Measurements from ENCODE around the gene NCAM1. TPM values are rescaled to one million over a fixed set of nuclear protein-coding genes. Genes with fewer than 3 reads are reported as not detected.

The NCAM1 gene
- total RNA-seq, 1 experiment from 2014 or later: not detected

GRCh38 chr11:113242060-113242459, 280.8 kb downstream of the NCAM1 start:
- intact Hi-C loops (cut with micrococcal nuclease): no loop called here
- BruUV-seq (replicated peaks): no TSS peak
- no peak overlapping the region for H3K27ac ChIP-seq (ENCODE audit: low read length)
- no peak overlapping the region for H3K4me2 ChIP-seq (ENCODE audit: low read length)
- no peaks in the 10 kb centered on the region for H3K36me3 ChIP-seq (ENCODE audit: low read depth, low read length)
- no peak for DNase-seq
- no peaks in the 10 kb centered on the region for H3K79me2 ChIP-seq (ENCODE audit: low read length)
- H3K27me3 ChIP-seq (ENCODE audit: low read length): peaks cover 87% of the 10 kb centered on the region
- H3K4me3 ChIP-seq (ENCODE audit: low read length): no peak overlapping the region
- TF ChIP-seq EZH2phosphoT487 (IDR thresholded peaks at IDR 0.05; ENCODE audit: borderline replicate concordance, low read length): no peak
- no peak for TF ChIP-seq EZH2 (IDR thresholded peaks at IDR 0.05; ENCODE audit: low read length, unreplicated experiment)
- TF ChIP-seq CTCF (conservative IDR thresholded peaks at IDR 0.05; ENCODE audit: low read depth, low read length): no peak
- no peaks in the 10 kb centered on the region for H3K9me3 ChIP-seq (ENCODE audit: low read length)
- H3K4me1 ChIP-seq (ENCODE audit: insufficient read depth, low read length): no peaks in the 10 kb centered on the region
- no peaks in the 10 kb centered on the region for H3K9me2 ChIP-seq (replicated peaks; ENCODE audit: low read length)
- ATAC-seq: no peak
- H3K9ac ChIP-seq (ENCODE audit: low read length): no peak overlapping the region
- ChIA-PET CTCF (no interaction called here), POLR2A (ENCODE audit: unreplicated experiment) (no interaction called here)
- H2AFZ ChIP-seq (ENCODE audit: low read length): no peak overlapping the region
- no peaks in the 10 kb centered on the region for H3F3A ChIP-seq (ENCODE audit: low read length, unreplicated experiment)
- no peaks in the 10 kb centered on the region for H4K20me1 ChIP-seq (ENCODE audit: low read length)

GRCh38 chr11:113242767-113243397, 281.7 kb downstream of the NCAM1 start:
- no peaks in the 10 kb centered on the region for H3K9me3 ChIP-seq (ENCODE audit: low read length)
- intact Hi-C loops (cut with micrococcal nuclease): no loop called here
- no peak for TF ChIP-seq EZH2phosphoT487 (IDR thresholded peaks at IDR 0.05; ENCODE audit: borderline replicate concordance, low read length)
- no peak for TF ChIP-seq CTCF (conservative IDR thresholded peaks at IDR 0.05; ENCODE audit: low read depth, low read length)
- no peak for TF ChIP-seq EZH2 (IDR thresholded peaks at IDR 0.05; ENCODE audit: low read length, unreplicated experiment)
- H3K4me1 ChIP-seq (ENCODE audit: insufficient read depth, low read length): no peaks in the 10 kb centered on the region
- no peaks in the 10 kb centered on the region for H3K36me3 ChIP-seq (ENCODE audit: low read depth, low read length)
- H3K4me3 ChIP-seq (ENCODE audit: low read length): no peak overlapping the region
- no peaks in the 10 kb centered on the region for H3F3A ChIP-seq (ENCODE audit: low read length, unreplicated experiment)
- no peaks in the 10 kb centered on the region for H3K9me2 ChIP-seq (replicated peaks; ENCODE audit: low read length)
- H3K79me2 ChIP-seq (ENCODE audit: low read length): no peaks in the 10 kb centered on the region
- ChIA-PET CTCF (no interaction called here), POLR2A (ENCODE audit: unreplicated experiment) (no interaction called here)
- no peak overlapping the region for H3K9ac ChIP-seq (ENCODE audit: low read length)
- no peak overlapping the region for H2AFZ ChIP-seq (ENCODE audit: low read length)
- H3K27ac ChIP-seq (ENCODE audit: low read length): no peak overlapping the region
- peaks cover 90% of the 10 kb centered on the region for H3K27me3 ChIP-seq (ENCODE audit: low read length)
- ATAC-seq (no peak), DNase-seq (no peak)
- no peaks in the 10 kb centered on the region for H4K20me1 ChIP-seq (ENCODE audit: low read length)
- H3K4me2 ChIP-seq (ENCODE audit: low read length): no peak overlapping the region
- no TSS peak for BruUV-seq (replicated peaks)

GRCh38 chr11:113243696-113244095, 282.5 kb downstream of the NCAM1 start:
- Histone ChIP-seq H3K79me2 (ENCODE audit: low read length) (no peaks in the 10 kb centered on the region), H3F3A (ENCODE audit: low read length, unreplicated experiment) (no peaks in the 10 kb centered on the region), H3K4me2 (ENCODE audit: low read length) (no peak overlapping the region), H2AFZ (ENCODE audit: low read length) (no peak overlapping the region), H3K9me3 (ENCODE audit: low read length) (no peaks in the 10 kb centered on the region), H3K27ac (ENCODE audit: low read length) (no peak overlapping the region), H3K9me2 (replicated peaks; ENCODE audit: low read length) (no peaks in the 10 kb centered on the region), H3K27me3 (ENCODE audit: low read length) (peaks cover 89% of the 10 kb centered on the region), H3K4me1 (ENCODE audit: insufficient read depth, low read length) (no peaks in the 10 kb centered on the region), H3K9ac (ENCODE audit: low read length) (no peak overlapping the region), H3K36me3 (ENCODE audit: low read depth, low read length) (no peaks in the 10 kb centered on the region), H3K4me3 (ENCODE audit: low read length) (no peak overlapping the region), H4K20me1 (ENCODE audit: low read length) (no peaks in the 10 kb centered on the region)
- ChIA-PET POLR2A (ENCODE audit: unreplicated experiment) (interaction anchor here (0.6 kb wide), 1 partner anchor 197 kb away, joined by 3 read pairs; no protein-coding TSS in a partner anchor), CTCF (no interaction called here)
- no TSS peak for BruUV-seq (replicated peaks)
- intact Hi-C loops (cut with micrococcal nuclease): no loop called here
- TF ChIP-seq EZH2 (IDR thresholded peaks at IDR 0.05; ENCODE audit: low read length, unreplicated experiment) (no peak), CTCF (conservative IDR thresholded peaks at IDR 0.05; ENCODE audit: low read depth, low read length) (no peak), EZH2phosphoT487 (IDR thresholded peaks at IDR 0.05; ENCODE audit: borderline replicate concordance, low read length) (no peak)
- ATAC-seq (no peak), DNase-seq (no peak)

Measured in PC-3 (cell line).